OCI-LY1 (cell line): ENCODE results near the gene PRICKLE4.

Experiments
- H2AFZ ChIP-seq: fragments of 200-600 bp; sonication (generic), shearing (Covaris generic); 2 replicates; pipeline ENCODE4 v1.6.0; 2014; ENCODE audit warnings: antibody characterized with exemption, mild to moderate bottlenecking, low read length
- H3F3A ChIP-seq: fragments of 200-600 bp; sonication (generic), shearing (Covaris generic); 2 replicates; pipeline ENCODE4 v1.6.0; 2014; ENCODE audit warnings: mild to moderate bottlenecking, antibody characterized with exemption, low read length, moderate library complexity; ENCODE audit not compliant: insufficient read depth
- H3K27ac ChIP-seq: fragments of 200-600 bp; sonication (generic); 2 replicates; pipeline ENCODE4 v1.5.1; 2014; ENCODE audit warnings: low read length, mixed run types, mild to moderate bottlenecking, low read depth; ENCODE audit not compliant: poor library complexity, severe bottlenecking
- H3K27me3 ChIP-seq: fragments of 200-600 bp; sonication (generic); 2 replicates; pipeline ENCODE4 v1.6.0; 2014; ENCODE audit warnings: antibody characterized with exemption, mild to moderate bottlenecking, low read length, moderate library complexity; ENCODE audit not compliant: insufficient read depth
- H3K36me3 ChIP-seq: fragments of 200-600 bp; sonication (generic); 2 replicates; pipeline ENCODE4 v1.6.1; 2014; ENCODE audit warnings: mild to moderate bottlenecking, antibody characterized with exemption, low read length, moderate library complexity, mixed read lengths; ENCODE audit not compliant: insufficient read depth
- H3K4me1 ChIP-seq: fragments of 200-600 bp; sonication (generic); 2 replicates; pipeline ENCODE4 v1.5.1; 2014; ENCODE audit warnings: mild to moderate bottlenecking, low read length, moderate library complexity; ENCODE audit not compliant: insufficient read depth, severe bottlenecking
- H3K4me2 ChIP-seq: fragments of 200-600 bp; sonication (generic), shearing (Covaris generic); 2 replicates; pipeline ENCODE4 v1.6.1; 2014; ENCODE audit warnings: low read length
- H3K4me3 ChIP-seq: fragments of 200-600 bp; sonication (generic); 2 replicates; pipeline ENCODE4 v1.5.1; 2014; ENCODE audit warnings: low read length, low read depth, mild to moderate bottlenecking, mixed read lengths; ENCODE audit not compliant: poor library complexity, severe bottlenecking
- H3K79me2 ChIP-seq: fragments of 200-600 bp; shearing (Covaris generic); 2 replicates; pipeline ENCODE4 v1.6.1; 2016; ENCODE audit warnings: mixed run types, low read length, mixed read lengths; ENCODE audit not compliant: insufficient read depth
- H3K9ac ChIP-seq: fragments of 200-600 bp; sonication (generic), shearing (Covaris generic); 2 replicates; pipeline ENCODE4 v1.6.1; 2014; ENCODE audit warnings: mild to moderate bottlenecking, low read length, mixed read lengths
- H3K9me2 ChIP-seq: fragments of 200-600 bp; sonication (generic), shearing (Covaris generic); 2 replicates; pipeline ENCODE4 v1.6.1; 2014; ENCODE audit warnings: low read depth, mild to moderate bottlenecking, low read length, mixed read lengths
- H3K9me3 ChIP-seq: fragments of 200-600 bp; shearing (Covaris generic); 2 replicates; pipeline ENCODE4 v1.6.1; 2014; ENCODE audit warnings: low read length, mixed read lengths
- H4K20me1 ChIP-seq: fragments of 200-600 bp; sonication (generic), shearing (Covaris generic); 2 replicates; pipeline ENCODE4 v1.6.0; 2016; ENCODE audit warnings: mild to moderate bottlenecking, low read length; ENCODE audit not compliant: insufficient read depth
- CTCF ChIP-seq: fragments of 200-600 bp; sonication (generic), shearing (Covaris generic); IDR thresholded peaks from 2 replicates; pipeline ENCODE4 v1.5.1; 2017; ENCODE audit warnings: mild to moderate bottlenecking, antibody characterized with exemption, low read length, moderate library complexity, mixed read lengths
- EZH2 ChIP-seq: fragments of 200-600 bp; sonication (generic), shearing (Covaris generic); IDR thresholded peaks from 2 replicates; pipeline ENCODE4 v1.8.0; 2017; ENCODE audit warnings: borderline replicate concordance, mixed run types, mild to moderate bottlenecking, antibody characterized with exemption, low read length, moderate library complexity, mixed read lengths

The PRICKLE4 gene

GRCh38 chr6:41755895-41756294 lies 24.7 kb upstream of the PRICKLE4 start:
- no peaks in the 10 kb centered on the region for H4K20me1 ChIP-seq
- no peak overlapping the region for H2AFZ ChIP-seq
- no peaks in the 10 kb centered on the region for H3K79me2 ChIP-seq
- no peak overlapping the region for H3K9ac ChIP-seq
- no peaks in the 10 kb centered on the region for H3K4me1 ChIP-seq
- no peaks in the 10 kb centered on the region for H3K9me2 ChIP-seq
- H3K9me3 ChIP-seq: no peaks in the 10 kb centered on the region
- no peaks in the 10 kb centered on the region for H3F3A ChIP-seq
- TF ChIP-seq CTCF: no peak
- no peak for TF ChIP-seq EZH2
- no peak overlapping the region for H3K4me2 ChIP-seq
- no peak overlapping the region for H3K4me3 ChIP-seq
- H3K36me3 ChIP-seq: no peaks in the 10 kb centered on the region
- no peak overlapping the region for H3K27ac ChIP-seq
- H3K27me3 ChIP-seq: peaks cover 4% of the 10 kb centered on the region; the same call in 1 of the 2 replicates

GRCh38 chr6:41756354-41756753 lies 24.2 kb upstream of the PRICKLE4 start:
- H3F3A ChIP-seq: no peaks in the 10 kb centered on the region
- H3K27me3 ChIP-seq: peaks cover 4% of the 10 kb centered on the region; the same call in 1 of the 2 replicates
- H3K36me3 ChIP-seq: no peaks in the 10 kb centered on the region
- no peak overlapping the region for H3K4me3 ChIP-seq
- H3K79me2 ChIP-seq: no peaks in the 10 kb centered on the region
- no peaks in the 10 kb centered on the region for H4K20me1 ChIP-seq
- H2AFZ ChIP-seq: no peak overlapping the region
- no peak overlapping the region for H3K4me2 ChIP-seq
- no peaks in the 10 kb centered on the region for H3K4me1 ChIP-seq
- H3K9me2 ChIP-seq: no peaks in the 10 kb centered on the region
- H3K27ac ChIP-seq: no peak overlapping the region
- no peaks in the 10 kb centered on the region for H3K9me3 ChIP-seq
- TF ChIP-seq CTCF (no peak), EZH2 (no peak)
- H3K9ac ChIP-seq: no peak overlapping the region

GRCh38 chr6:41757271-41757670 lies 23.3 kb upstream of the PRICKLE4 start:
- TF ChIP-seq EZH2 (no peak), CTCF (no peak)
- peaks cover 4% of the 10 kb centered on the region; the same call in 1 of the 2 replicates for H3K27me3 ChIP-seq
- H3K4me3 ChIP-seq: no peak overlapping the region
- no peak overlapping the region for H3K4me2 ChIP-seq
- H4K20me1 ChIP-seq: no peaks in the 10 kb centered on the region
- no peaks in the 10 kb centered on the region for H3K36me3 ChIP-seq
- H3K9ac ChIP-seq: no peak overlapping the region
- no peaks in the 10 kb centered on the region for H3K9me3 ChIP-seq
- no peaks in the 10 kb centered on the region for H3K9me2 ChIP-seq
- H2AFZ ChIP-seq: no peak overlapping the region
- no peak overlapping the region for H3K27ac ChIP-seq
- no peaks in the 10 kb centered on the region for H3F3A ChIP-seq
- H3K79me2 ChIP-seq: no peaks in the 10 kb centered on the region
- no peaks in the 10 kb centered on the region for H3K4me1 ChIP-seq
